BJ (cell line): ENCODE measurements around the gene MYL12B. TPM values are rescaled to one million over a fixed set of nuclear protein-coding genes. Genes with fewer than 3 reads are reported as not detected.

Source experiments
- CTCF ChIA-PET: fragments of 350-600 bp; formaldehyde crosslinking; extraction: SDS; loops from one replicate; lab custom pipeline; 2021; ENCODE audit warnings: antibody characterized with exemption, inconsistent platforms; lab: Yijun Ruan, JAX
- POLR2A ChIA-PET: fragments of 300-600 bp; sonication (Branson Sonifier 250); formaldehyde crosslinking; extraction: SDS; loops from one replicate; lab custom pipeline; 2021; ENCODE audit warnings: antibody characterized with exemption; lab: Charles Lee
- DNase-seq: peaks from one replicate; pipeline ENCODE4 v3.0.0-alpha.2; 2011; ENCODE audit warnings: low read depth
- H3K27me3 ChIP-seq: 2 replicates; pipeline ENCODE4 v1.6.0; 2011; ENCODE audit warnings: low read length; ENCODE audit not compliant: control insufficient read depth, insufficient read depth
- H3K36me3 ChIP-seq: 2 replicates; pipeline ENCODE4 v1.5.1; 2011; ENCODE audit warnings: low read length; ENCODE audit not compliant: control insufficient read depth, insufficient read depth
- H3K4me3 ChIP-seq: 2 replicates; pipeline ENCODE4 v1.5.1; 2011; ENCODE audit warnings: low read depth, mild to moderate bottlenecking, control low read depth, low read length
- polyA plus RNA-seq: library from polyadenylated mRNA; depleted of rRNA; stranded (reverse); fragments of >200 nt; gene quantifications from 2 replicates; pipeline ENCODE4 v1.2.3, GENCODE V29; 2011
- TF ChIP-seq, protein P1 (sequence below): IDR thresholded peaks from 2 replicates; pipeline ENCODE4 v1.5.1; 2011; ENCODE audit warnings: low read depth, mild to moderate bottlenecking, control low read depth, inconsistent platforms, low read length, moderate library complexity; ENCODE audit not compliant: insufficient read depth

Gene MYL12B
- polyA plus RNA-seq, 1 experiment = 778 TPM

DNA sequence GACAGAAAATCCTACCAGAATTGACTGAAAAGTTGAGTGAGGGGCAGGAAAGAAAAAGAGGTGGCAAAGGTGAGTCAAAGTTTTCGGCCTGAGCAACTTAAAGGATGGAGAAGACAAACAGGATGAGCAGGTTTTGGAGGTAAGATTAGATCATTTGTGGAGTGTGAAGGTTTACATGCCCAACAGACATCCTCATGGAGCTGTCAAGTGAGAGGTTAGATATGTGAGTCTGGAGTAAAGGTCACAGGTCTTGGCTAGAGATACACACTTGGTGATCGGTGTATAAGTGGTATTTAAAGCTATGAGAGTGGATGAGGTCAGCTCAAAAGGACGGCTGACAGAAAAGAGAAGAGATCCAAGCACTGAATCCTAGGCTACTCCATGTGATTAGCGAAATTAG, 25.5 kb upstream of the MYL12B start:
- ChIA-PET POLR2A (no interaction called here), CTCF (no interaction called here)
- Histone ChIP-seq H3K4me3 (no peak overlapping the region), H3K27me3 (no peaks in the 10 kb centered on the region), H3K36me3 (no peaks in the 10 kb centered on the region; the same call in 1 of the 2 replicates)
- DNase-seq = no peak
- TF ChIP-seq, protein P1, sequence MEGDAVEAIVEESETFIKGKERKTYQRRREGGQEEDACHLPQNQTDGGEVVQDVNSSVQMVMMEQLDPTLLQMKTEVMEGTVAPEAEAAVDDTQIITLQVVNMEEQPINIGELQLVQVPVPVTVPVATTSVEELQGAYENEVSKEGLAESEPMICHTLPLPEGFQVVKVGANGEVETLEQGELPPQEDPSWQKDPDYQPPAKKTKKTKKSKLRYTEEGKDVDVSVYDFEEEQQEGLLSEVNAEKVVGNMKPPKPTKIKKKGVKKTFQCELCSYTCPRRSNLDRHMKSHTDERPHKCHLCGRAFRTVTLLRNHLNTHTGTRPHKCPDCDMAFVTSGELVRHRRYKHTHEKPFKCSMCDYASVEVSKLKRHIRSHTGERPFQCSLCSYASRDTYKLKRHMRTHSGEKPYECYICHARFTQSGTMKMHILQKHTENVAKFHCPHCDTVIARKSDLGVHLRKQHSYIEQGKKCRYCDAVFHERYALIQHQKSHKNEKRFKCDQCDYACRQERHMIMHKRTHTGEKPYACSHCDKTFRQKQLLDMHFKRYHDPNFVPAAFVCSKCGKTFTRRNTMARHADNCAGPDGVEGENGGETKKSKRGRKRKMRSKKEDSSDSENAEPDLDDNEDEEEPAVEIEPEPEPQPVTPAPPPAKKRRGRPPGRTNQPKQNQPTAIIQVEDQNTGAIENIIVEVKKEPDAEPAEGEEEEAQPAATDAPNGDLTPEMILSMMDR = no peak

DNA sequence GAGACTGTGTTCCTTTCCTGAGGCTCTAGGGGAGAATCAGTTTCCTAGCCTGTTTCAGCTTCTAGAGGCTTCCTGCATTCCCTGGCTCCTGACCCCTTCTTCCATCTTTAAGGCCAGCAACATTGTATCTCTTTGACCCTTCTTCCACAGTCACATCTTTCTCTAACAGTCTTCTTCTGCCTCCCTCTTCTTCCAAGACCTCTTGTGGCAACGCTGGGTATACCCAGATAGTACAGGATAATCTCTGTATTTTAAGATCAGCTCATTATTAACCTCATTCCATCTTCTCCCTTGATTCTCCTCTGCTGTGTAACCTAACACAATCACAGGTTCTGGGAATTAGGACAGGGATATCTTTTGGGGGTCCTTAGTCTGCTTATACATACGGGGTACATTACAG, 23.2 kb upstream of the MYL12B start:
- H3K36me3 ChIP-seq = no peaks in the 10 kb centered on the region; the same call in 1 of the 2 replicates
- POLR2A ChIA-PET = no interaction called here
- no peaks in the 10 kb centered on the region for H3K27me3 ChIP-seq
- TF ChIP-seq, protein P1 = peak; percentile 15; the same call in 1 of the 2 replicates
- DNase-seq = no peak
- no peak overlapping the region for H3K4me3 ChIP-seq
- CTCF ChIA-PET = interaction anchor here (0.7 to 1.2 kb wide), 5 partner anchors 12 to 305 kb away, joined by 3 to 4 read pairs (median 3); no protein-coding TSS in a partner anchor

GRCh38 chr18:3245185-3245564, 16.8 kb upstream of the MYL12B start:
- CTCF ChIA-PET = interaction anchor here (1.0 to 4.4 kb wide), 14 partner anchors 10 to 479 kb away, joined by 3 to 36 read pairs (median 5); no protein-coding TSS in a partner anchor

GRCh38 chr18:3245853-3246634, 15.9 kb upstream of the MYL12B start:
- ChIA-PET POLR2A (interaction anchor here (0.6 to 1.0 kb wide), 3 partner anchors 14 to 237 kb away, joined by 3 to 4 read pairs (median 3); no protein-coding TSS in a partner anchor), CTCF (interaction anchor here (0.6 to 4.4 kb wide), 35 partner anchors 9 to 673 kb away, joined by 3 to 36 read pairs (median 4); no protein-coding TSS in a partner anchor)
- Histone ChIP-seq H3K27me3 (no peaks in the 10 kb centered on the region), H3K36me3 (no peaks in the 10 kb centered on the region; the same call in 1 of the 2 replicates), H3K4me3 (peak overlapping the region; percentile 95)
- no peak for DNase-seq
- TF ChIP-seq, protein P1 = peak; percentile 94

More at GRCh38 chr18:3245185-3245564, 16.8 kb upstream of the MYL12B start:
- TF ChIP-seq, protein P1 = no peak
- no peaks in the 10 kb centered on the region; the same call in 1 of the 2 replicates for H3K36me3 ChIP-seq
- DNase-seq = no peak
- POLR2A ChIA-PET = no interaction called here
- peak overlapping the region; percentile 95 for H3K4me3 ChIP-seq
- H3K27me3 ChIP-seq = no peaks in the 10 kb centered on the region

- TF ChIP-seq, protein P1 = no peak
- no peak for DNase-seq
- CTCF ChIA-PET = interaction anchor here (0.8 to 4.4 kb wide), 29 partner anchors 9 to 673 kb away, joined by 3 to 36 read pairs (median 4); no protein-coding TSS in a partner anchor
- POLR2A ChIA-PET = interaction anchor here (1.0 kb wide), 1 partner anchor 14 kb away, joined by 3 read pairs; no protein-coding TSS in a partner anchor
- H3K27me3 ChIP-seq = no peaks in the 10 kb centered on the region
- no peaks in the 10 kb centered on the region for H3K36me3 ChIP-seq
- H3K4me3 ChIP-seq = peak overlapping the region; percentile 95
Measured at GRCh38 chr18:3246635-3247239, 15.2 kb upstream of the MYL12B start.
